Endothelial cell of umbilical vein (primary cell): Measurements from ENCODE around the gene ASIC4. TPM values are rescaled to one million over a fixed set of nuclear protein-coding genes. Genes with fewer than 3 reads are reported as not detected.

Experiments used
- BruUV-seq: library from RNA; stranded (reverse); fragments of 400-500 nt; replicated peaks from 2 replicates; lab custom pipeline; 2021; lab: Mats Ljungman, UMichigan
- CTCF ChIA-PET: fragments of 300-600, 350-600 bp; sonication (Branson Sonifier 250); formaldehyde crosslinking; loops from one replicate; lab custom pipeline; 2021; ENCODE audit warnings: antibody characterized with exemption, inconsistent platforms; lab: Charles Lee
- POLR2A ChIA-PET: fragments of 300-600, 350-600 bp; sonication (Branson Sonifier 250); formaldehyde crosslinking; loops from one replicate; lab custom pipeline; 2021; ENCODE audit warnings: antibody characterized with exemption, inconsistent platforms; lab: Charles Lee
- DNase-seq: peaks from one replicate; pipeline ENCODE4 v3.0.0-alpha.2; 2011; ENCODE audit warnings: low read depth, low spot score
- FAIRE-seq: peaks from 2 replicates; lab custom pipeline; 2011; peaks lifted over from hg19 to GRCh38; lab: Jason Lieb, UNC
- H2AFZ ChIP-seq: 2 replicates; pipeline ENCODE4 v1.6.0; 2012; ENCODE audit warnings: low read depth, low read length, control low read depth, inconsistent platforms
- H3K27ac ChIP-seq: 2 replicates; pipeline ENCODE4 v1.5.1; 2011; ENCODE audit warnings: low read depth, mild to moderate bottlenecking, control low read depth, low read length, moderate library complexity; ENCODE audit not compliant: insufficient read depth
- H3K27me3 ChIP-seq, 2 experiments: 2 replicates each; pipeline versions ENCODE4 v1.6.0 to v1.6.1; 2011; ENCODE audit warnings: low read length in 2 of 2, mixed read lengths in 1 of 2; ENCODE audit not compliant: control insufficient read depth in 2 of 2, insufficient read depth in 2 of 2
- H3K36me3 ChIP-seq, 2 experiments: 2 replicates in 1 of 2; 3 replicates in 1 of 2; pipeline ENCODE4 v1.5.1; 2011; ENCODE audit warnings: low read length in 2 of 2, mild to moderate bottlenecking in 1 of 2, moderate library complexity in 1 of 2; ENCODE audit not compliant: control insufficient read depth in 2 of 2, insufficient read depth in 2 of 2; ENCODE audit errors: extremely low read depth in 1 of 2
- H3K4me1 ChIP-seq: 3 replicates; pipeline ENCODE4 v1.5.1; 2011; ENCODE audit warnings: mild to moderate bottlenecking, low read length; ENCODE audit not compliant: control insufficient read depth, insufficient read depth; ENCODE audit errors: extremely low read depth
- H3K4me2 ChIP-seq: 2 replicates; pipeline ENCODE4 v1.6.1; 2011; ENCODE audit warnings: low read length, control low read depth, mixed read lengths; ENCODE audit not compliant: insufficient read depth
- H3K4me3 ChIP-seq, 3 experiments: fragments of 200-600 bp in 1 of 3; sonication (generic), shearing (Covaris generic) in 1 of 3; replicated peaks in 1 of 3; 2 replicates each; pipeline ENCODE4 v1.5.1; 2011 to 2016; ENCODE audit warnings: control low read depth in 3 of 3, low read length in 3 of 3, mild to moderate bottlenecking in 2 of 3, inconsistent platforms in 1 of 3, low read depth in 1 of 3, moderate library complexity in 1 of 3; ENCODE audit not compliant: insufficient read depth in 1 of 3
- H3K79me2 ChIP-seq: 2 replicates; pipeline ENCODE4 v1.6.0; 2012; ENCODE audit warnings: low read length, inconsistent platforms; ENCODE audit not compliant: control insufficient read depth, insufficient read depth
- H3K9ac ChIP-seq: replicated peaks from 2 replicates; pipeline ENCODE3; 2011; ENCODE audit warnings: low read length, control low read depth; ENCODE audit not compliant: insufficient read depth; ENCODE audit errors: extremely low read depth
- H3K9me1 ChIP-seq: replicated peaks from 3 replicates; pipeline ENCODE4 v1.6.0; 2011; ENCODE audit warnings: mild to moderate bottlenecking, low read length; ENCODE audit not compliant: control insufficient read depth, insufficient read depth; ENCODE audit errors: extremely low read depth
- H3K9me3 ChIP-seq: replicated peaks from 2 replicates; pipeline ENCODE4 v1.5.1; 2012; ENCODE audit warnings: low read length, inconsistent platforms; ENCODE audit not compliant: control insufficient read depth, insufficient read depth
- H4K20me1 ChIP-seq: replicated peaks from 2 replicates; pipeline ENCODE3; 2011; ENCODE audit warnings: mild to moderate bottlenecking, low read length; ENCODE audit not compliant: control insufficient read depth, insufficient read depth; ENCODE audit errors: extremely low read depth
- CTCF ChIP-seq, 2 donors: IDR thresholded peaks; 1 replicate in 1 of 2; 2 replicates in 1 of 2; pipeline ENCODE4 v1.5.1; 2011; ENCODE audit warnings: low read length in 2 of 2, mild to moderate bottlenecking in 2 of 2, moderate library complexity in 2 of 2, control low read depth in 1 of 2, inconsistent platforms in 1 of 2, low read depth in 1 of 2; ENCODE audit not compliant: insufficient read depth in 1 of 2; ENCODE audit errors: extremely low read depth in 1 of 2
- EZH2 ChIP-seq: IDR thresholded peaks from 2 replicates; pipeline ENCODE4 v1.6.1; 2012; ENCODE audit warnings: borderline replicate concordance, low read depth, mild to moderate bottlenecking, moderate library complexity, low read length, inconsistent platforms; ENCODE audit not compliant: severe bottlenecking
- FOS ChIP-seq: IDR thresholded peaks from 2 replicates; pipeline ENCODE4 v1.6.1; 2011; ENCODE audit warnings: mild to moderate bottlenecking, low read length, moderate library complexity, borderline replicate concordance; ENCODE audit not compliant: insufficient read depth
- GATA2 ChIP-seq: IDR thresholded peaks from 2 replicates; pipeline ENCODE4 v1.7.0; 2011; ENCODE audit warnings: low read depth, mild to moderate bottlenecking, moderate library complexity, mixed read lengths, low read length; ENCODE audit not compliant: insufficient read length, insufficient read depth
- JUN ChIP-seq: IDR thresholded peaks from 2 replicates; pipeline ENCODE4 v1.6.1; 2011; ENCODE audit warnings: borderline replicate concordance, low read depth; ENCODE audit not compliant: insufficient read length, insufficient read depth
- MYC ChIP-seq: IDR thresholded peaks from one replicate; pipeline ENCODE4 v1.6.1; 2011; ENCODE audit warnings: mild to moderate bottlenecking, low read depth, low read length
- POLR2A ChIP-seq: IDR thresholded peaks from 2 replicates; pipeline ENCODE4 v1.6.1; 2012; ENCODE audit warnings: low read depth, mild to moderate bottlenecking, control low read depth, low read length
- POLR2AphosphoS5 ChIP-seq: IDR thresholded peaks from 2 replicates; pipeline ENCODE4 v1.6.1; 2012; ENCODE audit warnings: low read depth, mild to moderate bottlenecking, control low read depth, low read length, moderate library complexity; ENCODE audit not compliant: insufficient read depth
- dilution Hi-C: fragments of 300-500 bp; cut with MboI; formaldehyde crosslinking; loops from one replicate; pipeline ENCODE4 v1.15.0; 2019; ENCODE audit warnings: low sequenced_read_pairs; ENCODE audit not compliant: extremely low pct_ligation_motif_present
- intact Hi-C: fragments of 100-400 bp; cut with micrococcal nuclease; formaldehyde crosslinking; loops from one replicate; pipeline ENCODE4 v1.10.0; 2022
- polyA plus RNA-seq, 4 experiments: library from polyadenylated mRNA; depleted of rRNA in 3 of 4; stranded (reverse) in 3 of 4; unstranded in 1 of 4; fragments of >200 nt; gene quantifications; 2 replicates each; pipeline versions ENCODE4 v1.2.1 to v1.2.3, GENCODE V29; 2011 to 2012; ENCODE audit warnings: missing spikeins in 1 of 4
- total RNA-seq: library from RNA; stranded (reverse); gene quantifications from 2 replicates; pipeline ENCODE4 v1.2.3, GENCODE V29; 2021
- TF ChIP-seq, protein P1 (sequence below): IDR thresholded peaks from 2 replicates; pipeline ENCODE4 v1.6.1; 2011; ENCODE audit not compliant: insufficient read depth, insufficient read length

ASIC4 gene
- total and polyA plus RNA-seq, 2 donors (not counting 3 experiments of a cell fraction or from before 2014, with no cell fraction given), result not detected

DNA sequence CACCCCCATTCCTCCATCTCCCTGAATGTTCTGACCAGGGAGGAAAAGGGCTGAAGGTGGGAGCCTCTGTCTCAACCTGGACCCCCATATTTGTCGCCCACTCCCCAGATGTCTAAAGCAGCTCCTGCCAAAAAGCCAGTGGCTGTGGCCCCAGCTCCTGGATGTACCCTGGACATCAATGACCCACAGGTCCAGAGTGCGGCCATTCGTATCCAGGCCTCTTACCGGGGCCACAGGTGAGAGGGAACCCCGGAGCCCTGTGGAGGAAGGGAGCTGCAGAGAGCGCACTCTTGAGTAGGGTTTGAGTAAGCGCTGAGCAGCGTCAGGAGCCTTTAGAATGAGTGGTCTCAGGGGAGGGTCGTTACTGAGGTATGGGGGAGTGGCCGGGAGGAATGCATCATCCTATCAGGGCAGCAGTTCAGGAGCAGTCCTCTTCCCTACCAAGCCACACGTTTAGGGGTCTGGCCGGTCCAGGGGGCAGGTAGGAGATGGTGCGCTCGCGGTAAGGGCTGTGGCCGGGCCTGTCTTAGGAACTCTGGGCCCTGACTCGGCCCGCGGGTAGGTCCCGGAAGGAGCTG is 17.9 kb upstream of the ASIC4 start:
- H4K20me1 ChIP-seq, result no peaks in the 10 kb centered on the region
- no peaks in the 10 kb centered on the region for H3K36me3 ChIP-seq
- no peaks in the 10 kb centered on the region for H3K9me3 ChIP-seq
- no TSS peak for BruUV-seq
- H3K27ac ChIP-seq, result no peak overlapping the region
- dilution Hi-C loops (no loop called here), intact Hi-C loops (no loop called here)
- TF ChIP-seq FOS (no peak), JUN (no peak), CTCF (IDR thresholded peaks at IDR 0.05; ENCODE audit: extremely low read depth in 1 of 2, insufficient read depth in 1 of 2, low read depth in 1 of 2, low read length in 2 of 2) (no peak), EZH2 (no peak), MYC (no peak), POLR2A (no peak), POLR2AphosphoS5 (no peak), GATA2 (no peak)
- TF ChIP-seq, protein P1, sequence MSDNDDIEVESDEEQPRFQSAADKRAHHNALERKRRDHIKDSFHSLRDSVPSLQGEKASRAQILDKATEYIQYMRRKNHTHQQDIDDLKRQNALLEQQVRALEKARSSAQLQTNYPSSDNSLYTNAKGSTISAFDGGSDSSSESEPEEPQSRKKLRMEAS, result no peak
- H3K4me1 ChIP-seq, result peaks cover 12% of the 10 kb centered on the region
- no peak overlapping the region for H3K4me3 ChIP-seq
- H3K27me3 ChIP-seq, result peaks cover 33 to 36% of the 10 kb centered on the region in 2 experiments
- no peak overlapping the region for H3K9ac ChIP-seq
- POLR2A ChIA-PET, result no interaction called here
- no peaks in the 10 kb centered on the region for H3K79me2 ChIP-seq
- no peaks in the 10 kb centered on the region for H3K9me1 ChIP-seq
- FAIRE-seq (no peak), DNase-seq (no peak)
- CTCF ChIA-PET, result interaction anchor here (0.7 to 19.9 kb wide), 31 partner anchors 12 to 467 kb away, joined by 3 to 731 read pairs (median 6); partner anchors contain the start of genes ASIC4, CHPF, DNPEP and OBSL1
- H2AFZ ChIP-seq, result no peak overlapping the region
- H3K4me2 ChIP-seq, result no peak overlapping the region
